OCI-LY1 (cell line): Measurements from ENCODE around the gene PBRM1.

ENCODE experiments used
- CTCF ChIP-seq: fragments of 200-600 bp; sonication (generic), shearing (Covaris generic); IDR thresholded peaks from 2 replicates; pipeline ENCODE4 v1.5.1; 2017; ENCODE audit warnings: mild to moderate bottlenecking, antibody characterized with exemption, low read length, moderate library complexity, mixed read lengths
- EZH2 ChIP-seq: fragments of 200-600 bp; sonication (generic), shearing (Covaris generic); IDR thresholded peaks from 2 replicates; pipeline ENCODE4 v1.8.0; 2017; ENCODE audit warnings: borderline replicate concordance, mixed run types, mild to moderate bottlenecking, antibody characterized with exemption, low read length, moderate library complexity, mixed read lengths

- TF ChIP-seq CTCF (no peak), EZH2 (no peak)
These were observed 3.7 kb downstream of the PBRM1 start for GRCh38 chr3:52682016-52682415.
